Measurements from ENCODE around the gene GAGE12J.
"Not testable (repeated sequence)": the region's sequence is repeated elsewhere in the genome, so short reads cannot be mapped to it uniquely, and the experiment has no call there.

GAGE12J gene

GRCh38 chrX:49310371-49310770 is 11.5 kb upstream of the GAGE12J start:
- DNase-seq (ENCODE audit: low read depth) = no peak

GRCh38 chrX:49312176-49312575 is 9.7 kb upstream of the GAGE12J start:
- DNase-seq (ENCODE audit: low read depth) = no peak

- DNase-seq (ENCODE audit: low read depth) = no peak
Measured at GRCh38 chrX:49316085-49316484, 5.8 kb upstream of the GAGE12J start.

DNA sequence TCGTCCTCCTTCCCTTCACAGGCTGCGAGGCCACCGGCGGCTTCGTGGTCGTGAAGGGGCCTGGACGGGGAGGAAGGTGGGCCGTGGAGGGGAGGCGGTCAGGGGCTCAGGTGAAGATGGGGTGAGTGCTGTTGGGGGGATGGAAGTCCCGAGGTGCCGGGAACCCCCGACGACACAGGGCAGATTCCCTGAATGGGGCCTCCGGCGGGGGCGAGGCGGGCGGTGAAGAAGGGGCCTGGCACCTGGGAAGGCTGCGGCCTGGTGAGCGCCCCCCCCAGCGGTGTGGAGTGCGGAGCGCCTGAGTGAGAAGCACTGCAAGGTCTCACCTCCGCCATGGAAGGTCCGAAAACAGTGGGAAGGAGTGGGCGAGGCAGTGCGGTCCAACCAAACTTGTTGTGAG is 429 bp downstream of the GAGE12J start:
- DNase-seq (ENCODE audit: low read depth) = not testable (repeated sequence)

- DNase-seq (ENCODE audit: low read depth) = not testable (repeated sequence)
Measured at GRCh38 chrX:49323735-49324134, 1.9 kb downstream of the GAGE12J start.

GRCh38 chrX:49330421-49330820 is 8.6 kb downstream of the GAGE12J start:
- DNase-seq (ENCODE audit: low read depth) = not testable (repeated sequence)

DNA sequence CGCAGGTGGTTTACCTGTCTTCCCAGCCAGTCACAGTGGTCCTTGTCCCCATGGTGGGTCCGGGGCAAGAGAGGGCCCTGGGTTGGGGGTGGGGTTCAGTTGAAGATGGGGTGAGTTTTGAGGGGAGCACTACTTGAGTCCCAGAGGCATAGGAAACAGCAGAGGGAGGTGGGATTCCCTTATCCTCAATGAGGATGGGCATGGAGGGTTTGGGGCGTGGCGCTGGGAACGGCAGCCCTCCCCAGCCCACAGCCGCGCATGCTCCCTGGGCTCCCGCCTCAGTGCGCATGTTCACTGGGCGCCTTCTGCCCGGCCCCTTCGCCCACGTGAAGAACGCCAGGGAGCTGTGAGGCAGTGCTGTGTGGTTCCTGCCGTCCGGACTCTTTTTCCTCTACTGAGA is 9.4 kb downstream of the GAGE12J start, which contains the start of gene GAGE13:
GAGE13 (plus strand) TSS at position 301 of the 400 bp plus-strand sequence. CDS start 1,156 bp downstream, outside the sequence.
- DNase-seq (ENCODE audit: low read depth) = not testable (repeated sequence)

- DNase-seq (ENCODE audit: low read depth) = not testable (repeated sequence)
Measured at GRCh38 chrX:49331841-49332240, 10.0 kb downstream of the GAGE12J start.

GRCh38 chrX:49341449-49341848 is 19.6 kb downstream of the GAGE12J start:
- not testable (repeated sequence) for DNase-seq (ENCODE audit: low read depth)

DNA sequence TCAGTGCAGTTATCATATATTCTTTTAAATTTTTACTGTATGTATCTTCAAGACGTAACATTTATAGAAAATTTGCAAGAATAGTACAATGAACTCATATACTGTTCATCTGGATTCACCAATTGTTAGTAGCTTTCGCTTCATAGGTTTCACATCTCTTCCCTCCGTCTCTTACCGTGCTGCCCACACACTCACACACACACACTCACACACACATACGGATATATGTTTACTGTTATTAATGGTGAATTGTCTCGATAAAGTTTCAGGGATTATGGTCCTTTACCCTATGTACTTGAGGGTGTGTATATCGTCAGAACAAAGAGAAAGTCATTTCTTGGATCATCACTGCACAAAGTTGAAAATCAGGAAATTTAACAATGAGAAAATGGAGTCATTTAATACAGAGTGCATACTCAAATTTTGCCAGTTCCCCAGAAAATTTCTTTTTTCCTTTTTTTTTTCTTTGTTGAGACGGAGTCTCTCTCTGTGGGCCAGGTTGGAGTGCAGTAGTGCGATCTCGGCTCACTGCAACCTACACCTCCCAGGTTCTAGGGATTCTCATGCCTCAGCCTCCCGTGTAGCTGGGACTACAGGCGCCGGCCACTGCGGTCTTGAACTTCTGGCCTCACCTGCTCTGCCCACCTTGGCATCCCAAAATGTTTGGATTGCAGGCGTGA is 22.8 kb downstream of the GAGE12J start:
- not testable (repeated sequence) for DNase-seq (ENCODE audit: low read depth)

- DNase-seq (ENCODE audit: low read depth) = not testable (repeated sequence)
Measured at GRCh38 chrX:49345402-49345801, 23.6 kb downstream of the GAGE12J start.

DNA sequence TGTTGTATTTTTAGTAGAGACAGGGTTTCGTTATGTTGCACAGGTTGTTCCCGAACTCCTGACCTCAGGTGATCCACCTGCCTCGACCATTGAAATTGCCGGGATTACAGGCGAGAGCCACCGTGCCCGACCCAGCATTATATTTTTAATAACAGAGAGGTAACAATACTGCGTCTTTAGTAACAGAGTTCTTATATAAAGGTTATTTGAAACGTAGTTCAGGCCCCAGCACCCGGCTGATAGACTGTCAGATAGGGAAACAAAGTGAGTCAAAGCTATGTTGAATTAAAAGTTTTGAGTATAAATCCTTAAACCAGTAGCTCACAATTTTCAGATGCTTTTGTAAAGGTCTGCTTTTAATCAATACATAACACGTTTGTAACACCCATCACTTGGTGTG is 24.3 kb downstream of the GAGE12J start:
- DNase-seq (ENCODE audit: low read depth) = not testable (repeated sequence)
